GM18499 (cell line): ENCODE measurements around the gene DCC.

ENCODE experiments used
- ATAC-seq: cut with Tn5 transposase; IDR thresholded peaks from one replicate; pipeline ENCODE4 v1.9.1; 2021; ENCODE audit warnings: moderate number of reproducible peaks; ENCODE audit not compliant: insufficient read depth, unreplicated experiment

The DCC gene

GRCh38 chr18:53526101-53526870 lies 1186.3 kb downstream of the DCC start:
- no peak for ATAC-seq

- ATAC-seq: no peak
Observed at GRCh38 chr18:53527365-53527764, 1187.4 kb downstream of the DCC start.

GRCh38 chr18:53531187-53531586 lies 1191.2 kb downstream of the DCC start:
- no peak for ATAC-seq

- ATAC-seq: no peak
Observed at GRCh38 chr18:53531896-53532295, 1191.9 kb downstream of the DCC start.

- ATAC-seq: no peak
Observed at GRCh38 chr18:53534203-53534602, 1194.2 kb downstream of the DCC start.

- ATAC-seq: no peak
Observed at GRCh38 chr18:53534695-53535094, 1194.7 kb downstream of the DCC start.

GRCh38 chr18:53536908-53537307 lies 1196.9 kb downstream of the DCC start:
- ATAC-seq: no peak

GRCh38 chr18:53541924-53542323 lies 1201.9 kb downstream of the DCC start:
- no peak for ATAC-seq

GRCh38 chr18:53543711-53544110 lies 1203.7 kb downstream of the DCC start:
- ATAC-seq: no peak

GRCh38 chr18:53544917-53545316 lies 1204.9 kb downstream of the DCC start:
- ATAC-seq: no peak

GRCh38 chr18:53551868-53552426 lies 1212.0 kb downstream of the DCC start:
- no peak for ATAC-seq

GRCh38 chr18:53553030-53553429 lies 1213.0 kb downstream of the DCC start:
- no peak for ATAC-seq

- ATAC-seq: no peak
Observed at GRCh38 chr18:53556450-53556849, 1216.5 kb downstream of the DCC start.

GRCh38 chr18:53560546-53560945 lies 1220.5 kb downstream of the DCC start:
- no peak for ATAC-seq

- ATAC-seq: no peak
Observed at GRCh38 chr18:53566626-53567025, 1226.6 kb downstream of the DCC start.

GRCh38 chr18:53567929-53568574 lies 1228.1 kb downstream of the DCC start:
- no peak for ATAC-seq
